IMR-90 (cell line): ENCODE data around the gene BEX3.

Source experiments
- MAZ ChIP-seq: IDR thresholded peaks from 2 replicates; pipeline ENCODE4 v1.6.1; 2012; ENCODE audit warnings: low read depth, mild to moderate bottlenecking, low read length, improper control_type of control experiment, moderate library complexity, borderline replicate concordance
- RAD21 ChIP-seq: IDR thresholded peaks from 2 replicates; pipeline ENCODE4 v1.6.1; 2012; ENCODE audit warnings: low read length, improper control_type of control experiment
- TF ChIP-seq, protein P1 (sequence below): conservative IDR thresholded peaks from 2 replicates; pipeline ENCODE4 v1.5.1; 2012; ENCODE audit warnings: mild to moderate bottlenecking, low read depth, low read length, improper control_type of control experiment

GRCh38 chrX:103378990-103379389 is 2.7 kb downstream of the BEX3 start:
- TF ChIP-seq, protein P1, sequence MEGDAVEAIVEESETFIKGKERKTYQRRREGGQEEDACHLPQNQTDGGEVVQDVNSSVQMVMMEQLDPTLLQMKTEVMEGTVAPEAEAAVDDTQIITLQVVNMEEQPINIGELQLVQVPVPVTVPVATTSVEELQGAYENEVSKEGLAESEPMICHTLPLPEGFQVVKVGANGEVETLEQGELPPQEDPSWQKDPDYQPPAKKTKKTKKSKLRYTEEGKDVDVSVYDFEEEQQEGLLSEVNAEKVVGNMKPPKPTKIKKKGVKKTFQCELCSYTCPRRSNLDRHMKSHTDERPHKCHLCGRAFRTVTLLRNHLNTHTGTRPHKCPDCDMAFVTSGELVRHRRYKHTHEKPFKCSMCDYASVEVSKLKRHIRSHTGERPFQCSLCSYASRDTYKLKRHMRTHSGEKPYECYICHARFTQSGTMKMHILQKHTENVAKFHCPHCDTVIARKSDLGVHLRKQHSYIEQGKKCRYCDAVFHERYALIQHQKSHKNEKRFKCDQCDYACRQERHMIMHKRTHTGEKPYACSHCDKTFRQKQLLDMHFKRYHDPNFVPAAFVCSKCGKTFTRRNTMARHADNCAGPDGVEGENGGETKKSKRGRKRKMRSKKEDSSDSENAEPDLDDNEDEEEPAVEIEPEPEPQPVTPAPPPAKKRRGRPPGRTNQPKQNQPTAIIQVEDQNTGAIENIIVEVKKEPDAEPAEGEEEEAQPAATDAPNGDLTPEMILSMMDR: no peak
- TF ChIP-seq MAZ: no peak
- TF ChIP-seq RAD21: no peak
